Neural cell (in vitro differentiated cells): Measurements from ENCODE around the gene HTR2B.

ENCODE experiments used
- CTCF ChIP-seq: fragments of 450-650 bp; IDR thresholded peaks from 2 replicates; pipeline ENCODE4 v1.5.1; 2014; ENCODE audit warnings: antibody characterized with exemption, mild to moderate bottlenecking, moderate library complexity; ENCODE audit not compliant: poor library complexity, severe bottlenecking
- EP300 ChIP-seq: fragments of 450-650 bp; conservative IDR thresholded peaks from 2 replicates; pipeline ENCODE4 v1.6.1; 2014; ENCODE audit warnings: antibody characterized with exemption, mild to moderate bottlenecking, moderate library complexity; ENCODE audit not compliant: poor library complexity, severe bottlenecking
- EZH2 ChIP-seq: fragments of 200-600, 300-800 bp; shearing (Covaris generic), sonication (generic); IDR thresholded peaks from 2 replicates; pipeline ENCODE4 v1.6.1; 2014; ENCODE audit warnings: antibody characterized with exemption, low read length, borderline replicate concordance, mild to moderate bottlenecking; ENCODE audit not compliant: insufficient read depth, poor library complexity, severe bottlenecking
- MXI1 ChIP-seq: fragments of 450-650 bp; conservative IDR thresholded peaks from 2 replicates; pipeline ENCODE4 v1.6.1; 2014; ENCODE audit warnings: antibody characterized with exemption, mild to moderate bottlenecking; ENCODE audit not compliant: poor library complexity, severe bottlenecking
- POLR2AphosphoS5 ChIP-seq: IDR thresholded peaks from 2 replicates; pipeline ENCODE4 v1.6.1; 2012
- RAD21 ChIP-seq: fragments of 450-650 bp; conservative IDR thresholded peaks from 2 replicates; pipeline ENCODE4 v1.6.1; 2014; ENCODE audit warnings: antibody characterized with exemption, mild to moderate bottlenecking, moderate library complexity
- REST ChIP-seq: IDR thresholded peaks from 2 replicates; pipeline ENCODE4 v1.6.1; 2012; ENCODE audit warnings: borderline replicate concordance
- TAF1 ChIP-seq: IDR thresholded peaks from 2 replicates; pipeline ENCODE4 v1.6.1; 2012; ENCODE audit warnings: low read depth

- TF ChIP-seq CTCF (no peak), REST (no peak), RAD21 (no peak), EP300 (no peak), POLR2AphosphoS5 (no peak), EZH2 (no peak), MXI1 (no peak), TAF1 (no peak)
Measured at GRCh38 chr2:231126123-231126522, 1.3 kb upstream of the HTR2B start.
